Retinal pigment epithelial cell (primary cell): Measurements from ENCODE around the gene KLK13.

Experiments
- DNase-seq: peaks from one replicate; pipeline ENCODE4 v3.0.0-alpha.2; 2010; ENCODE audit warnings: low read depth
- H3K4me3 ChIP-seq: 2 replicates; pipeline ENCODE4 v1.5.1; 2011; ENCODE audit warnings: mild to moderate bottlenecking, low read length, control low read depth, moderate library complexity
- CTCF ChIP-seq: conservative IDR thresholded peaks from 2 replicates; pipeline ENCODE4 v1.5.1; 2011; ENCODE audit warnings: low read depth, low read length, control low read depth, inconsistent platforms

The KLK13 gene

GRCh38 chr19:51093101-51093500 is 28.2 kb upstream of the KLK13 start:
- no peak for TF ChIP-seq CTCF
- H3K4me3 ChIP-seq, result no peak overlapping the region
- DNase-seq, result no peak

- no peak for DNase-seq
- H3K4me3 ChIP-seq, result no peak overlapping the region
- TF ChIP-seq CTCF, result no peak
Measured at GRCh38 chr19:51091895-51092873, 27.3 kb upstream of the KLK13 start.

GRCh38 chr19:51091126-51091525 is 26.2 kb upstream of the KLK13 start:
- DNase-seq, result no peak
- H3K4me3 ChIP-seq, result no peak overlapping the region
- TF ChIP-seq CTCF, result no peak

GRCh38 chr19:51090471-51090870 is 25.6 kb upstream of the KLK13 start:
- DNase-seq, result no peak
- TF ChIP-seq CTCF, result no peak
- H3K4me3 ChIP-seq, result no peak overlapping the region

- no peak for DNase-seq
- no peak overlapping the region for H3K4me3 ChIP-seq
- TF ChIP-seq CTCF, result no peak
Measured at GRCh38 chr19:51089786-51090185, 24.9 kb upstream of the KLK13 start.

- DNase-seq, result no peak
- no peak for TF ChIP-seq CTCF
- no peak overlapping the region for H3K4me3 ChIP-seq
Measured at GRCh38 chr19:51086153-51086850, 21.4 kb upstream of the KLK13 start.
